Thymus (tissue), 14 donors: ENCODE results near the gene NOX3. TPM values are rescaled to one million over a fixed set of nuclear protein-coding genes. Genes with fewer than 3 reads are reported as not detected.

Experiments used
- DNase-seq, 9 donors: peaks; one replicate each; pipeline ENCODE4 v3.0.0-alpha.2; 2013; ENCODE audit warnings: low spot score in 9 of 9, low read depth in 6 of 9, missing footprints in 1 of 9
- H3K27ac ChIP-seq, 2 donors: one replicate each; pipeline ENCODE4 v1.5.1; 2013; ENCODE audit warnings: control low read depth in 1 of 2, low read depth in 1 of 2, low read length in 1 of 2, mild to moderate bottlenecking in 1 of 2, moderate library complexity in 1 of 2
- H3K27me3 ChIP-seq, 2 donors: one replicate each; pipeline ENCODE4 v1.5.1; 2013; ENCODE audit warnings: low read length in 1 of 2; ENCODE audit not compliant: control insufficient read depth in 2 of 2, insufficient read depth in 1 of 2
- H3K36me3 ChIP-seq, 2 donors: one replicate each; pipeline ENCODE4 v1.5.1; 2013; ENCODE audit warnings: low read length in 1 of 2, mild to moderate bottlenecking in 1 of 2, moderate library complexity in 1 of 2; ENCODE audit not compliant: control insufficient read depth in 2 of 2, insufficient read depth in 2 of 2
- H3K4me1 ChIP-seq, 2 donors: one replicate each; pipeline ENCODE4 v1.5.1; 2013; ENCODE audit warnings: low read length in 2 of 2; ENCODE audit not compliant: control insufficient read depth in 2 of 2, insufficient read depth in 2 of 2
- H3K4me3 ChIP-seq, 2 donors: one replicate each; pipeline ENCODE4 v1.5.1; 2013; ENCODE audit warnings: low read length in 2 of 2, control low read depth in 1 of 2, mild to moderate bottlenecking in 1 of 2
- H3K9me3 ChIP-seq, 2 donors: one replicate each; pipeline ENCODE4 v1.5.1; 2013; ENCODE audit warnings: low read length in 1 of 2, mild to moderate bottlenecking in 1 of 2; ENCODE audit not compliant: control insufficient read depth in 2 of 2, insufficient read depth in 1 of 2
- WGBS: extraction: QIAGEN DNeasy Blood & Tissue Kit; methylation state at CpG from one replicate; pipeline ENCODE4 v1.1.7; 2013; 5-methylcytosine and 5-hydroxymethylcytosine counted together
- long read RNA-seq, 10 donors: transcript quantifications; one replicate each; lab custom pipeline, GENCODE V29; 2026
- polyA plus RNA-seq: library from polyadenylated mRNA; stranded (reverse); fragments of 200-250 nt; gene quantifications from one replicate; pipeline ENCODE4 v1.2.3, GENCODE V29; 2013
- total RNA-seq: library from RNA; stranded (reverse); fragments of 120-200 nt; gene quantifications from one replicate; pipeline ENCODE4 v1.2.4, GENCODE V29; 2013
- donor health status: healthy.

Gene NOX3
- total RNA-seq (not detected), polyA plus RNA-seq (not detected)
- long read RNA-seq, donor 1 = 0 reads
- long read RNA-seq, donor 2 = 0 reads
- long read RNA-seq, donor 3 = 0 reads
- long read RNA-seq, donor 4 = 0 reads
- long read RNA-seq, donor 5 = 0 reads
- long read RNA-seq, donor 6 = 0 reads
- long read RNA-seq, donor 7 = 0 reads
- long read RNA-seq, donor 8 = 0 reads
- long read RNA-seq, donor 9 = 0 reads
- long read RNA-seq, donor 10 = 0 reads

- Histone ChIP-seq H3K4me1 (no peaks in the 10 kb centered on the region), H3K4me3 (no peak within 1 kb of the TSS), H3K36me3 (no peaks in the 10 kb centered on the region), H3K27ac (no peak within 1 kb of the TSS), H3K27me3 (no peaks in the 10 kb centered on the region), H3K9me3 (no peaks in the 10 kb centered on the region)
- DNase-seq = no peak
- 67% methylated on average over 5 of the region's 5 CpGs for WGBS
Measured at GRCh38 chr6:155455766-155456165, at the start of gene NOX3. TSS of gene NOX3 (minus strand) at chr6:155455839. CDS start at chr6:155455800, 39 bp downstream.

GRCh38 chr6:155504848-155505607 is 49.4 kb upstream of the NOX3 start:
- H3K4me1 ChIP-seq = no peaks in the 10 kb centered on the region
- H3K36me3 ChIP-seq = no peaks in the 10 kb centered on the region
- H3K9me3 ChIP-seq = no peaks in the 10 kb centered on the region
- no peak for DNase-seq
- no peaks in the 10 kb centered on the region for H3K27me3 ChIP-seq
- WGBS = 84% methylated on average over 5 of the region's 5 CpGs
- no peak overlapping the region for H3K27ac ChIP-seq
- no peak overlapping the region for H3K4me3 ChIP-seq

- Histone ChIP-seq H3K27ac (no peak overlapping the region), H3K27me3 (no peaks in the 10 kb centered on the region), H3K4me3 (no peak overlapping the region), H3K4me1 (no peaks in the 10 kb centered on the region), H3K36me3 (no peaks in the 10 kb centered on the region), H3K9me3 (no peaks in the 10 kb centered on the region)
- no peak for DNase-seq
- WGBS = 96% methylated on average over 1 of the region's 1 CpG
Measured at GRCh38 chr6:155502393-155502792, 46.8 kb upstream of the NOX3 start.

GRCh38 chr6:155499574-155499973 is 43.9 kb upstream of the NOX3 start:
- H3K36me3 ChIP-seq = no peaks in the 10 kb centered on the region
- H3K27ac ChIP-seq = no peak overlapping the region
- H3K27me3 ChIP-seq = no peaks in the 10 kb centered on the region
- no peak overlapping the region for H3K4me3 ChIP-seq
- 95% methylated on average over 4 of the region's 4 CpGs for WGBS
- no peaks in the 10 kb centered on the region for H3K4me1 ChIP-seq
- DNase-seq = no peak
- no peaks in the 10 kb centered on the region for H3K9me3 ChIP-seq

- Histone ChIP-seq H3K27ac (no peak overlapping the region), H3K4me3 (no peak overlapping the region), H3K27me3 (no peaks in the 10 kb centered on the region), H3K9me3 (no peaks in the 10 kb centered on the region), H3K36me3 (no peaks in the 10 kb centered on the region), H3K4me1 (no peaks in the 10 kb centered on the region)
- 97% methylated on average over 2 of the region's 2 CpGs for WGBS
- no peak for DNase-seq
Measured at GRCh38 chr6:155498370-155498769, 42.7 kb upstream of the NOX3 start.

DNA sequence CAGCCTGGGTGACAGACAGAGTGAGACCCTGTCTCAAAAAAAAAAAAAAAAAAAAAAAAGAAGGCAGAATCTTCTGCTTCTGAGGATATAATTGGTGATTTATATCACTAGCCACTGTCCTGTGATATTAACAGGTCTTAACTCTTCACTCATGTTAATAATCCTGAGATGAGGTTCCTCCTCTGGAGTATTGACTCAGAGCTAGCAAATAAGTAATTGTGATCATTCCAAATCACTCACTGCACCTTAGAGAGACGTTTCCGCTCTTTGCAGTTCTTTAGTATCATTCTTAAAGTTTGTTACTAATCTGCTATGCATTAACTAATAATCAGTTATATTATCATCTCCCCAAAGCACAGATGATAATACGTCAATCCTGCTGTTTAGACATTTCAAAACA is 41.6 kb upstream of the NOX3 start:
- H3K27ac ChIP-seq = no peak overlapping the region
- no peaks in the 10 kb centered on the region for H3K4me1 ChIP-seq
- no peaks in the 10 kb centered on the region for H3K36me3 ChIP-seq
- no peak overlapping the region for H3K4me3 ChIP-seq
- WGBS = 96% methylated on average over 3 of the region's 3 CpGs
- no peaks in the 10 kb centered on the region for H3K27me3 ChIP-seq
- no peak for DNase-seq
- no peaks in the 10 kb centered on the region for H3K9me3 ChIP-seq

GRCh38 chr6:155495011-155495768 is 39.6 kb upstream of the NOX3 start:
- 94% methylated on average over 11 of the region's 11 CpGs for WGBS
- Histone ChIP-seq H3K27ac (no peak overlapping the region), H3K4me3 (no peak overlapping the region), H3K9me3 (no peaks in the 10 kb centered on the region), H3K27me3 (no peaks in the 10 kb centered on the region), H3K36me3 (no peaks in the 10 kb centered on the region), H3K4me1 (no peaks in the 10 kb centered on the region)
- no peak for DNase-seq

DNA sequence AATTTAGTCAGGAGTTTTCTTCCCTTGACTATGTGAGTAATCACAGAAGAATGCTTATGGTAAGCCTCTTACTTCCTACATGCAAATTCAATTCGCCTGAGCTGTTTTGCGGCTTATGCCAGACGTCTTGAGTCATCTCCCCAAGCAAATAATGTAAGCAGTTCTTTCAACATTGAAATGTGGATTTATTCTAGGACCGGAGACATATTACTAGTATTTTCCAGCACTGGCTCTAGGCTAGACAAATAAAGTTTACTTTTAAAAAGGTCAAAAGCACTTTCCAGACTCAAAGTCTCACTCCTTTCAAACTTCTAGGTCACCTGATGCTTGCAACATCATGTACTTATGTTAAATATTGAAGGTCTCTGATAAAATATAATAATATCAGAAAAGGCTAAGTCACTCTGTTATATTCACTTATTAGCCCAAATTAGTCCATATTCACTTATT is 38.1 kb upstream of the NOX3 start:
- no peak for DNase-seq
- H3K4me3 ChIP-seq = no peak overlapping the region

More for the DNA sequence above, 38.1 kb upstream of the NOX3 start:
- Histone ChIP-seq H3K27ac (no peak overlapping the region), H3K36me3 (no peaks in the 10 kb centered on the region), H3K9me3 (no peaks in the 10 kb centered on the region), H3K27me3 (no peaks in the 10 kb centered on the region), H3K4me1 (no peaks in the 10 kb centered on the region)
- 91% methylated on average over 4 of the region's 4 CpGs for whole genome bisulfite sequencing
